Mesenchymal stem cell (in vitro differentiated cells and primary cell): Measurements from ENCODE around the gene SELL.
"Not testable (repeated sequence)": the region's sequence is repeated elsewhere in the genome, so short reads cannot be mapped to it uniquely, and the experiment has no call there.

ENCODE experiments used
- DNase-seq: peaks from one replicate; pipeline ENCODE4 v3.0.0-alpha.2; 2013
- H2AFZ ChIP-seq: one replicate; pipeline ENCODE4 v1.6.1; 2013; ENCODE audit warnings: low read depth, mild to moderate bottlenecking, control low read depth, inconsistent platforms, low read length, moderate library complexity
- H2AK5ac ChIP-seq: 2 replicates; pipeline ENCODE4 v1.6.1; 2013; ENCODE audit warnings: low read length, moderate library complexity, mild to moderate bottlenecking, inconsistent platforms; ENCODE audit not compliant: severe bottlenecking
- H2BK120ac ChIP-seq: one replicate; pipeline ENCODE4 v1.6.1; 2013; ENCODE audit warnings: low read depth, mild to moderate bottlenecking, inconsistent platforms, low read length, moderate library complexity
- H2BK12ac ChIP-seq, 2 experiments: one replicate each; pipeline ENCODE4 v1.6.1; 2013; ENCODE audit warnings: inconsistent platforms in 2 of 2, low read length in 2 of 2, mild to moderate bottlenecking in 2 of 2, moderate library complexity in 2 of 2, control low read depth in 1 of 2
- H2BK15ac ChIP-seq: one replicate; pipeline ENCODE4 v1.6.1; 2013; ENCODE audit warnings: mild to moderate bottlenecking, low read depth, inconsistent platforms; ENCODE audit not compliant: poor library complexity, severe bottlenecking
- H2BK5ac ChIP-seq: 2 replicates; pipeline ENCODE4 v1.6.1; 2013; ENCODE audit warnings: low read depth, mild to moderate bottlenecking, low read length, control low read depth, inconsistent platforms; ENCODE audit not compliant: poor library complexity, severe bottlenecking
- H3K14ac ChIP-seq, 2 experiments: one replicate each; pipeline ENCODE4 v1.6.1; 2013; ENCODE audit warnings: inconsistent platforms in 2 of 2, low read length in 2 of 2, control low read depth in 1 of 2, mild to moderate bottlenecking in 1 of 2, moderate library complexity in 1 of 2
- H3K18ac ChIP-seq, 2 experiments: one replicate each; pipeline ENCODE4 v1.6.1; 2013; ENCODE audit warnings: inconsistent platforms in 2 of 2, low read length in 2 of 2, control low read depth in 1 of 2, low read depth in 1 of 2, mild to moderate bottlenecking in 1 of 2
- H3K23ac ChIP-seq, 2 experiments: one replicate each; pipeline ENCODE4 v1.6.1; 2013; ENCODE audit warnings: inconsistent platforms in 2 of 2, low read length in 2 of 2, mild to moderate bottlenecking in 2 of 2, moderate library complexity in 2 of 2, control low read depth in 1 of 2
- H3K27ac ChIP-seq: 2 replicates; pipeline ENCODE4 v1.5.1; 2013; ENCODE audit warnings: mild to moderate bottlenecking, moderate library complexity, low read length, control low read depth, inconsistent platforms; ENCODE audit not compliant: poor library complexity, severe bottlenecking
- H3K27me3 ChIP-seq, 2 experiments: 2 replicates each; pipeline versions ENCODE4 v1.6.1 to v1.7.0; 2013; ENCODE audit warnings: low read length in 2 of 2, mild to moderate bottlenecking in 2 of 2, moderate library complexity in 2 of 2, control low read depth in 1 of 2, inconsistent platforms in 1 of 2; ENCODE audit not compliant: control insufficient read depth in 1 of 2, insufficient read depth in 1 of 2
- H3K36me3 ChIP-seq, 2 experiments: 2 replicates each; pipeline versions ENCODE4 v1.6.1 to v1.7.0; 2013; ENCODE audit warnings: low read length in 2 of 2, control low read depth in 1 of 2, inconsistent platforms in 1 of 2, low read depth in 1 of 2, mild to moderate bottlenecking in 1 of 2; ENCODE audit not compliant: insufficient read depth in 2 of 2, control insufficient read depth in 1 of 2
- H3K4ac ChIP-seq, 2 experiments: one replicate each; pipeline ENCODE4 v1.6.1; 2013; ENCODE audit warnings: inconsistent platforms in 2 of 2, low read length in 2 of 2, mild to moderate bottlenecking in 2 of 2, moderate library complexity in 2 of 2, control low read depth in 1 of 2, low read depth in 1 of 2
- H3K4me1 ChIP-seq: 2 replicates; pipeline ENCODE4 v1.6.1; 2013; ENCODE audit warnings: low read depth, low read length, control low read depth; ENCODE audit not compliant: control insufficient read depth, insufficient read depth
- H3K4me2 ChIP-seq: 2 replicates; pipeline ENCODE4 v1.6.1; 2013; ENCODE audit warnings: low read length, mild to moderate bottlenecking, inconsistent platforms; ENCODE audit not compliant: poor library complexity, severe bottlenecking
- H3K4me3 ChIP-seq, 2 experiments: 2 replicates each; pipeline versions ENCODE4 v1.5.1 to v1.7.0; 2013; ENCODE audit warnings: low read length in 2 of 2, mild to moderate bottlenecking in 2 of 2, control low read depth in 1 of 2, low read depth in 1 of 2; ENCODE audit not compliant: insufficient read depth in 1 of 2
- H3K79me1 ChIP-seq: replicated peaks from 2 replicates; pipeline ENCODE4 v1.6.1; 2013; ENCODE audit warnings: mild to moderate bottlenecking, control low read depth, low read length, inconsistent platforms; ENCODE audit not compliant: poor library complexity, severe bottlenecking
- H3K9ac ChIP-seq: 2 replicates; pipeline ENCODE4 v1.7.0; 2013; ENCODE audit warnings: mild to moderate bottlenecking, low read length, moderate library complexity
- H3K9me3 ChIP-seq: 2 replicates; pipeline ENCODE4 v1.7.0; 2013; ENCODE audit warnings: mild to moderate bottlenecking, low read length; ENCODE audit not compliant: control insufficient read depth
- H4K8ac ChIP-seq: one replicate; pipeline ENCODE4 v1.6.1; 2013; ENCODE audit warnings: inconsistent platforms, mild to moderate bottlenecking, low read length, moderate library complexity
- H4K91ac ChIP-seq: one replicate; pipeline ENCODE4 v1.6.1; 2013; ENCODE audit warnings: mild to moderate bottlenecking, low read length, inconsistent platforms
- WGBS: methylation state at CpG from one replicate; pipeline ENCODE4 v1.1.7; 2013; ENCODE audit warnings: mixed read lengths; 5-methylcytosine and 5-hydroxymethylcytosine counted together

The SELL gene

GRCh38 chr1:169722779-169723178 lies 11.4 kb upstream of the SELL start:
- Histone ChIP-seq H2BK5ac (no peak overlapping the region), H4K8ac (no peak overlapping the region), H2AFZ (no peak overlapping the region)

GRCh38 chr1:169715100-169715499 lies 3.7 kb upstream of the SELL start:
- not testable (repeated sequence) for H3K23ac ChIP-seq, H3K27me3 ChIP-seq, H3K27ac ChIP-seq, H2AK5ac ChIP-seq, H4K91ac ChIP-seq, H2AFZ ChIP-seq, H2BK12ac ChIP-seq, H4K8ac ChIP-seq, H3K18ac ChIP-seq, H2BK15ac ChIP-seq, H3K14ac ChIP-seq, DNase-seq, H2BK120ac ChIP-seq, H3K4me3 ChIP-seq, H3K36me3 ChIP-seq, H3K4ac ChIP-seq, H2BK5ac ChIP-seq, H3K9ac ChIP-seq, H3K4me2 ChIP-seq, H3K4me1 ChIP-seq, H3K79me1 ChIP-seq
- H3K9me3 ChIP-seq: peaks cover 10% of the 10 kb centered on the region
- 100% methylated on average over 1 of the region's 2 CpGs for WGBS

More at GRCh38 chr1:169722779-169723178, 11.4 kb upstream of the SELL start:
- Histone ChIP-seq H3K4ac (no peak overlapping the region), H2AK5ac (no peak overlapping the region), H4K91ac (no peak overlapping the region), H3K23ac (no peak overlapping the region), H3K4me2 (no peak overlapping the region), H2BK120ac (no peak overlapping the region), H3K18ac (no peak overlapping the region), H3K14ac (no peak overlapping the region), H3K27me3 (peaks cover 0 to 8% of the 10 kb centered on the region in 2 experiments), H2BK12ac (no peak overlapping the region), H3K9me3 (peaks cover 4% of the 10 kb centered on the region), H2BK15ac (no peak overlapping the region), H3K27ac (no peak overlapping the region), H3K4me3 (no peak overlapping the region), H3K36me3 (no peaks in the 10 kb centered on the region), H3K79me1 (no peaks in the 10 kb centered on the region), H3K4me1 (no peaks in the 10 kb centered on the region), H3K9ac (no peak overlapping the region)
- no peak for DNase-seq

GRCh38 chr1:169713090-169713489 lies 1.7 kb upstream of the SELL start:
- H3K27ac ChIP-seq, H4K91ac ChIP-seq, H3K4me1 ChIP-seq, H3K79me1 ChIP-seq, H4K8ac ChIP-seq, H2BK15ac ChIP-seq, H2BK5ac ChIP-seq, H3K4ac ChIP-seq, H2AFZ ChIP-seq, H3K9me3 ChIP-seq, H2BK12ac ChIP-seq, H2AK5ac ChIP-seq, H3K18ac ChIP-seq, H3K23ac ChIP-seq, H3K36me3 ChIP-seq, DNase-seq, H3K4me3 ChIP-seq, H3K14ac ChIP-seq, H3K4me2 ChIP-seq, H3K27me3 ChIP-seq, H3K9ac ChIP-seq, H2BK120ac ChIP-seq: not testable (repeated sequence)
- 98% methylated on average over 4 of the region's 5 CpGs for WGBS

- no peak overlapping the region for H2BK15ac ChIP-seq
- H3K4me1 ChIP-seq: no peaks in the 10 kb centered on the region
- no peak overlapping the region for H3K4ac ChIP-seq
- peaks cover 2% of the 10 kb centered on the region for H3K9me3 ChIP-seq
- no peak overlapping the region for H3K18ac ChIP-seq
- H2BK120ac ChIP-seq: no peak overlapping the region
- no peak overlapping the region for H3K27ac ChIP-seq
- DNase-seq: no peak
- no peak overlapping the region for H2BK5ac ChIP-seq
- H3K14ac ChIP-seq: no peak overlapping the region
- no peak overlapping the region for H3K9ac ChIP-seq
- H4K91ac ChIP-seq: no peak overlapping the region
- H3K36me3 ChIP-seq: no peaks in the 10 kb centered on the region
- H2AK5ac ChIP-seq: no peak overlapping the region
- H3K79me1 ChIP-seq: no peaks in the 10 kb centered on the region
- no peak overlapping the region for H4K8ac ChIP-seq
- H2BK12ac ChIP-seq: no peak overlapping the region
- H2AFZ ChIP-seq: no peak overlapping the region
- no peaks in the 10 kb centered on the region for H3K27me3 ChIP-seq
- no peak overlapping the region for H3K4me2 ChIP-seq
- no CpG with 5 or more reads among the region's 2 CpGs for WGBS
- no peak overlapping the region for H3K23ac ChIP-seq
- H3K4me3 ChIP-seq: no peak overlapping the region
Observed at GRCh38 chr1:169712309-169712631, 850 bp upstream of the SELL start.
